HepG2 (cell line): ENCODE data around the gene DICER1. TPM values are rescaled to one million over a fixed set of nuclear protein-coding genes. Genes with fewer than 3 reads are reported as not detected.

Experiments used
- EEA1 ChIP-seq: sonication (generic); formaldehyde crosslinking; IDR thresholded peaks from 2 replicates; pipeline ENCODE4 v1.5.1; 2020; ENCODE audit warnings: mild to moderate bottlenecking, missing genetic modification reagents, borderline replicate concordance
- HES4 ChIP-seq: sonication (generic); formaldehyde crosslinking; IDR thresholded peaks from 2 replicates; pipeline ENCODE4 v1.9.0; 2021; ENCODE audit warnings: mild to moderate bottlenecking, missing genetic modification reagents, borderline replicate concordance
- ZNF225 ChIP-seq: sonication (generic); formaldehyde crosslinking; IDR thresholded peaks from 2 replicates; pipeline ENCODE4 v1.4.0; 2020; ENCODE audit warnings: mild to moderate bottlenecking, missing genetic modification reagents
- ZNF674 ChIP-seq: sonication (generic); formaldehyde crosslinking; IDR thresholded peaks from 2 replicates; pipeline ENCODE4 v1.5.0; 2020; ENCODE audit warnings: low read depth, mild to moderate bottlenecking, missing genetic modification reagents
- polyA plus RNA-seq, 8 experiments: library from polyadenylated mRNA; depleted of rRNA in 3 of 8; stranded (reverse) in 7 of 8; unstranded in 1 of 8; fragments of >200 nt; fragmentation: Illumina TruSeq in 4 of 8; extraction: Trizol in 4 of 8; gene quantifications; 2 replicates each; pipeline versions ENCODE4 v1.2.1 to v1.2.3, GENCODE V29; 2011 to 2016; ENCODE audit warnings: low read depth in 4 of 8, missing spikeins in 1 of 8, mixed read lengths in 1 of 8; ENCODE audit not compliant: insufficient read depth in 1 of 8
- total RNA-seq, 5 experiments: library from RNA; depleted of rRNA; stranded (reverse); fragments of >200 nt; fragmentation: Illumina TruSeq; extraction: Trizol; gene quantifications; 2 replicates each; pipeline ENCODE4 v1.2.3, GENCODE V29; 2016; ENCODE audit warnings: low read depth in 1 of 5
- TF ChIP-seq, protein P1 (sequence below): sonication (generic); formaldehyde crosslinking; IDR thresholded peaks from 2 replicates; pipeline ENCODE4 v1.4.0; 2020; ENCODE audit warnings: missing genetic modification reagents
- TF ChIP-seq, protein P2 (sequence below): sonication (generic); formaldehyde crosslinking; IDR thresholded peaks from 2 replicates; pipeline ENCODE4 v1.4.0; 2020; ENCODE audit warnings: missing genetic modification reagents
- TF ChIP-seq, protein P3 (sequence below): IDR thresholded peaks from 2 replicates; pipeline ENCODE4 v1.6.1; 2016; ENCODE audit warnings: mild to moderate bottlenecking

Gene DICER1
- total and polyA plus RNA-seq, 2 of the 13 experiments (the other 11 are each of a cell fraction or from before 2014, with no cell fraction given) = 31.8 to 61.9 TPM

DNA sequence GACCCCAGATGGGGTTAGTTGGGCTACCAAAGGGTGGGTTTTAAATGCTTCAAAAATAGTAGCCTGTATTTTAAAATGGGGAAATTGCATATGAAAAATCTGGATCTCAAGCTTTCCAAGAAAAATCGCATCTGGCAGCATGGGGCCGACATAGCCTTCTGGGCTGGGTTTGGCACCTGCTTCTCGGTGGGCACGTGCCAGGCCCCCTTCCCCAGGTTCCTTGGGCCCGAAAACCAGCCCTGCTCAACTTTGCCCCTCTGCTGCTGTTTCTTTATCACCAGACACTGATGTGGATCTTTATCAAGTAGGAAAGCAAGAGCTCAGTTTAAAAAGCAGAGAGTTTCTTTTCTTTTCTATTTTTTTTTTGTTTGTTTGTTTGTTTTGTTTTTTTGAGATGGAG is 95.1 kb downstream of the DICER1 start (continued):
- no peak for TF ChIP-seq EEA1 (CRISPR knock-in tag)
- no peak for TF ChIP-seq ZNF225 (CRISPR knock-in tag)
- TF ChIP-seq ZNF674 (CRISPR knock-in tag) = no peak
- TF ChIP-seq, protein P1, sequence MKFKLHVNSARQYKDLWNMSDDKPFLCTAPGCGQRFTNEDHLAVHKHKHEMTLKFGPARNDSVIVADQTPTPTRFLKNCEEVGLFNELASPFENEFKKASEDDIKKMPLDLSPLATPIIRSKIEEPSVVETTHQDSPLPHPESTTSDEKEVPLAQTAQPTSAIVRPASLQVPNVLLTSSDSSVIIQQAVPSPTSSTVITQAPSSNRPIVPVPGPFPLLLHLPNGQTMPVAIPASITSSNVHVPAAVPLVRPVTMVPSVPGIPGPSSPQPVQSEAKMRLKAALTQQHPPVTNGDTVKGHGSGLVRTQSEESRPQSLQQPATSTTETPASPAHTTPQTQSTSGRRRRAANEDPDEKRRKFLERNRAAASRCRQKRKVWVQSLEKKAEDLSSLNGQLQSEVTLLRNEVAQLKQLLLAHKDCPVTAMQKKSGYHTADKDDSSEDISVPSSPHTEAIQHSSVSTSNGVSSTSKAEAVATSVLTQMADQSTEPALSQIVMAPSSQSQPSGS = no peak
- TF ChIP-seq, protein P2, sequence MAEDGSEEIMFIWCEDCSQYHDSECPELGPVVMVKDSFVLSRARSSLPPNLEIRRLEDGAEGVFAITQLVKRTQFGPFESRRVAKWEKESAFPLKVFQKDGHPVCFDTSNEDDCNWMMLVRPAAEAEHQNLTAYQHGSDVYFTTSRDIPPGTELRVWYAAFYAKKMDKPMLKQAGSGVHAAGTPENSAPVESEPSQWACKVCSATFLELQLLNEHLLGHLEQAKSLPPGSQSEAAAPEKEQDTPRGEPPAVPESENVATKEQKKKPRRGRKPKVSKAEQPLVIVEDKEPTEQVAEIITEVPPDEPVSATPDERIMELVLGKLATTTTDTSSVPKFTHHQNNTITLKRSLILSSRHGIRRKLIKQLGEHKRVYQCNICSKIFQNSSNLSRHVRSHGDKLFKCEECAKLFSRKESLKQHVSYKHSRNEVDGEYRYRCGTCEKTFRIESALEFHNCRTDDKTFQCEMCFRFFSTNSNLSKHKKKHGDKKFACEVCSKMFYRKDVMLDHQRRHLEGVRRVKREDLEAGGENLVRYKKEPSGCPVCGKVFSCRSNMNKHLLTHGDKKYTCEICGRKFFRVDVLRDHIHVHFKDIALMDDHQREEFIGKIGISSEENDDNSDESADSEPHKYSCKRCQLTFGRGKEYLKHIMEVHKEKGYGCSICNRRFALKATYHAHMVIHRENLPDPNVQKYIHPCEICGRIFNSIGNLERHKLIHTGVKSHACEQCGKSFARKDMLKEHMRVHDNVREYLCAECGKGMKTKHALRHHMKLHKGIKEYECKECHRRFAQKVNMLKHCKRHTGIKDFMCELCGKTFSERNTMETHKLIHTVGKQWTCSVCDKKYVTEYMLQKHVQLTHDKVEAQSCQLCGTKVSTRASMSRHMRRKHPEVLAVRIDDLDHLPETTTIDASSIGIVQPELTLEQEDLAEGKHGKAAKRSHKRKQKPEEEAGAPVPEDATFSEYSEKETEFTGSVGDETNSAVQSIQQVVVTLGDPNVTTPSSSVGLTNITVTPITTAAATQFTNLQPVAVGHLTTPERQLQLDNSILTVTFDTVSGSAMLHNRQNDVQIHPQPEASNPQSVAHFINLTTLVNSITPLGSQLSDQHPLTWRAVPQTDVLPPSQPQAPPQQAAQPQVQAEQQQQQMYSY = no peak
- no peak for TF ChIP-seq HES4 (CRISPR knock-in tag)
- TF ChIP-seq, protein P3, sequence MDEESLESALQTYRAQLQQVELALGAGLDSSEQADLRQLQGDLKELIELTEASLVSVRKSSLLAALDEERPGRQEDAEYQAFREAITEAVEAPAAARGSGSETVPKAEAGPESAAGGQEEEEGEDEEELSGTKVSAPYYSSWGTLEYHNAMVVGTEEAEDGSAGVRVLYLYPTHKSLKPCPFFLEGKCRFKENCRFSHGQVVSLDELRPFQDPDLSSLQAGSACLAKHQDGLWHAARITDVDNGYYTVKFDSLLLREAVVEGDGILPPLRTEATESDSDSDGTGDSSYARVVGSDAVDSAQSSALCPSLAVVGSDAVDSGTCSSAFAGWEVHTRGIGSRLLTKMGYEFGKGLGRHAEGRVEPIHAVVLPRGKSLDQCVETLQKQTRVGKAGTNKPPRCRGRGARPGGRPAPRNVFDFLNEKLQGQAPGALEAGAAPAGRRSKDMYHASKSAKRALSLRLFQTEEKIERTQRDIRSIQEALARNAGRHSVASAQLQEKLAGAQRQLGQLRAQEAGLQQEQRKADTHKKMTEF (CRISPR knock-in tag) = no peak
